Stimulated activated naive CD4-positive, alpha-beta T cell treated with Interleukin-2 at 50 U/mL for 16 hours (primary cell): ENCODE measurements around the gene ANK3.

Experiments
- DNase-seq: peaks from one replicate; lab custom pipeline; 2025; lab: John Stamatoyannopoulos, UW

The ANK3 gene

GRCh38 chr10:60280475-60280874, 109.2 kb downstream of the ANK3 start:
- DNase-seq, result no peak

GRCh38 chr10:60277656-60278055, 112.0 kb downstream of the ANK3 start:
- DNase-seq, result no peak

GRCh38 chr10:60276232-60276631, 113.4 kb downstream of the ANK3 start:
- DNase-seq, result no peak

- DNase-seq, result no peak
These were observed 118.2 kb downstream of the ANK3 start for GRCh38 chr10:60271319-60272040.

- DNase-seq, result no peak
These were observed 119.2 kb downstream of the ANK3 start for GRCh38 chr10:60270426-60270825.

- DNase-seq, result no peak
These were observed 121.9 kb downstream of the ANK3 start for GRCh38 chr10:60267802-60268201.

- DNase-seq, result no peak
These were observed 123.2 kb downstream of the ANK3 start for GRCh38 chr10:60266513-60266912.

- no peak for DNase-seq
These were observed 127.0 kb downstream of the ANK3 start for GRCh38 chr10:60262647-60263126.

GRCh38 chr10:60260321-60260720, 129.4 kb downstream of the ANK3 start:
- no peak for DNase-seq

- no peak for DNase-seq
These were observed 131.3 kb downstream of the ANK3 start for GRCh38 chr10:60258429-60258797.

GRCh38 chr10:60257767-60258428, 131.8 kb downstream of the ANK3 start:
- no peak for DNase-seq

- no peak for DNase-seq
These were observed 134.9 kb downstream of the ANK3 start for GRCh38 chr10:60254776-60255175.

- no peak for DNase-seq
These were observed 136.2 kb downstream of the ANK3 start for GRCh38 chr10:60253484-60253883.

- DNase-seq, result no peak
These were observed 137.0 kb downstream of the ANK3 start for GRCh38 chr10:60252688-60253087.

- DNase-seq, result no peak
These were observed 143.3 kb downstream of the ANK3 start for GRCh38 chr10:60246382-60246781.

- DNase-seq, result no peak
These were observed 150.4 kb downstream of the ANK3 start for GRCh38 chr10:60239228-60239627.

GRCh38 chr10:60238759-60239100, 150.9 kb downstream of the ANK3 start:
- no peak for DNase-seq

- no peak for DNase-seq
These were observed 151.5 kb downstream of the ANK3 start for GRCh38 chr10:60237977-60238758.

- DNase-seq, result no peak
These were observed 152.7 kb downstream of the ANK3 start for GRCh38 chr10:60236869-60237524.

GRCh38 chr10:60235001-60235400, 154.7 kb downstream of the ANK3 start:
- DNase-seq, result no peak

GRCh38 chr10:60234551-60234950, 155.1 kb downstream of the ANK3 start:
- DNase-seq, result no peak

GRCh38 chr10:60230892-60231291, 158.8 kb downstream of the ANK3 start:
- no peak for DNase-seq
